Measurements from ENCODE around the gene SMAD4.

Gene SMAD4

GRCh38 chr18:51097021-51097822 lies 67.2 kb downstream of the SMAD4 start:
- H3K4me3 ChIP-seq (replicated peaks; ENCODE audit: low read depth, low read length): no peak overlapping the region
- DNase-seq (ENCODE audit: extremely low read depth, low read depth): no peak
- no peak for TF ChIP-seq CTCF (IDR thresholded peaks at IDR 0.05; ENCODE audit: low read depth, low read length, missing control alignments)

DNA sequence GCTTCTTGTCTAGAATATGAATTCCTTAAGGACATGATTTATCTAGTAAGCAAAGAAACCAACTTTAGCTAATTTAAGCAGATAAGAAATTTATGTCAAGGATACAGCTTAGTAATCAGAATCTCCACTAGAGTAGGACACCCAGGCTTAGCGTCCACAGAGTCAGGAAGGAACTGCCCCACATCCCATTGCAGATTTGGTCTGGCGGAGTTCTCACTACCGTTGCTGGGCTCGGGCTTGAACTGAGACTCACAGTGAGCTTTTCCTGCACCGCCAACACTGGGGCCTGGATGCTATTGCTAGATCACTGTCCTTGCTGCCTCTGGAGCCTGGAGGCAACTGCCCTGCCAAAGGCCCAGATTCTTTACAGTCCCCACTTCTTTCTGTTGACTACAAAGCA lies 68.1 kb downstream of the SMAD4 start:
- no peak overlapping the region for H3K4me3 ChIP-seq (replicated peaks; ENCODE audit: low read depth, low read length)
- no peak for DNase-seq (ENCODE audit: extremely low read depth, low read depth)
- no peak for TF ChIP-seq CTCF (IDR thresholded peaks at IDR 0.05; ENCODE audit: low read depth, low read length, missing control alignments)

GRCh38 chr18:51098513-51098912 lies 68.5 kb downstream of the SMAD4 start:
- DNase-seq (ENCODE audit: extremely low read depth, low read depth): no peak
- H3K4me3 ChIP-seq (replicated peaks; ENCODE audit: low read depth, low read length): no peak overlapping the region
- no peak for TF ChIP-seq CTCF (IDR thresholded peaks at IDR 0.05; ENCODE audit: low read depth, low read length, missing control alignments)

DNA sequence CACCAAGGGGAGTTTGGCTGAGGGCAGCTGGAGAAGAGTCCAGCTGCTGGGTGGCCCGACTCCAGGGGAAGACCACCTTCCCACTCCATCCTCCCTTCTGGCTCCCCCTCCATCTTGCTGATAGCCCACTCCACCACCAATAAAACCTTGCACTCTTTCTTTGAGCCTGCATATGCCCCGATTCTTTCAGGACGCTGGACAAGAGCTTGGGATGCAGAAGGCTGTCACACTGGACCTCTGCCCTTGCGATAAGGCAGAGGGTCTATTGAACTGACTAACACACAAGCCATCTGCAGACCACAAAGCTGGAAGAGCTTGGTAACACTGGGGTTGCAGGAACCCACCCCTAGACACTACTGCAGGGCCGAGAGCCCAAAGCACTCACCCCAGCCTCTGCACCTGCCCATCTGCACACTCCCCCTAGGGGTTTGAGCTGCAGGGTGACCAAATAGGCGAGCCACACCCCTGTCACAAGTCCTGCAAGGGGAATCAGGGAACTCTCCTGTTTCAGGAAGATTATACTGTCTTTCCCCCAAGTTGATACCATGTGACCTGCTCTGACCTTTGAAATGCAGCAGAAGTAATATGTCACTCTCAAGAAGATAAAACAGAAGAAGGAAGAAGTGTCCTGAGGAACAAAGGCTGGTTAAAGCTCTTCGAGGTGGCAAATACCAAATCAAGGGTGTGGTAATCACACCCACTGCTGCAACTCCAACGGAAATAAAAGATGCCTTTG lies 70.5 kb downstream of the SMAD4 start:
- no peak overlapping the region for H3K4me3 ChIP-seq (replicated peaks; ENCODE audit: low read depth, low read length)
- TF ChIP-seq CTCF (IDR thresholded peaks at IDR 0.05; ENCODE audit: low read depth, low read length, missing control alignments): no peak
- no peak for DNase-seq (ENCODE audit: extremely low read depth, low read depth)

DNA sequence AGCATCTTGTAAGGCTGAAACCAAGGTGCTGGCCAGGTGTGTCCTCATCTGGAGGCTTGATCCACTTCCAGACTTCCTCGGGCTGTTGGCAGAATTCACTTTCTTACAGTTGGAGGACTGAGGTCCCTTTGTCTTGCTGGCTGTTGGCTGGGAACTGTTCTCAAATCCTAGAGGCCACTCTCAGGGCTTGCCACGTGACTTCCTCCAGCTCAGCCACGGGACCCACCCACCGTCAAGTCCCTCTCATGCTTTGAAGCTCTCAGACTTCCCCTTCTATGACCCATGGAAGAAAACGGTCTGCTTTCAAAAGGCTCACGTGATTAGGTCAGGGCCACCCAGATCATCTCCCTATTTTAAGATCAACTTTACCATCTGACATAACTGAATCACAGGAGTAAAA lies 77.1 kb downstream of the SMAD4 start:
- no peak for TF ChIP-seq CTCF (IDR thresholded peaks at IDR 0.05; ENCODE audit: low read depth, low read length, missing control alignments)
- DNase-seq (ENCODE audit: extremely low read depth, low read depth): no peak
- H3K4me3 ChIP-seq (replicated peaks; ENCODE audit: low read depth, low read length): no peak overlapping the region

- TF ChIP-seq CTCF (IDR thresholded peaks at IDR 0.05; ENCODE audit: low read depth, low read length, missing control alignments): no peak
- no peak for DNase-seq (ENCODE audit: extremely low read depth, low read depth)
- H3K4me3 ChIP-seq (replicated peaks; ENCODE audit: low read depth, low read length): no peak overlapping the region
Measured at GRCh38 chr18:51107598-51108305, 77.7 kb downstream of the SMAD4 start.
